H7 (cell line): Measurements from ENCODE around the gene ACSBG1. TPM values are rescaled to one million over a fixed set of nuclear protein-coding genes. Genes with fewer than 3 reads are reported as not detected.

Source experiments
- DNase-seq: peaks from one replicate; pipeline ENCODE4 v3.0.0; 2012
- H3K27me3 ChIP-seq: 2 replicates; pipeline ENCODE4 v1.6.0; 2011; ENCODE audit warnings: mild to moderate bottlenecking, low read length; ENCODE audit not compliant: control insufficient read depth, insufficient read depth
- H3K36me3 ChIP-seq: replicated peaks from 2 replicates; pipeline ENCODE4 v1.5.1; 2011; ENCODE audit warnings: low read length; ENCODE audit not compliant: control insufficient read depth, insufficient read depth
- H3K4me3 ChIP-seq: 2 replicates; pipeline ENCODE4 v1.5.1; 2011; ENCODE audit warnings: low read depth, mild to moderate bottlenecking, control low read depth, low read length, moderate library complexity; ENCODE audit not compliant: insufficient read depth
- total RNA-seq: library from RNA; depleted of rRNA; stranded (reverse); fragments of >200 nt; shearing (Covaris generic); gene quantifications from 2 replicates; pipeline ENCODE4 v1.2.3, GENCODE V29; 2014; rRNA removed

Gene ACSBG1
- total RNA-seq = 2.7 and 3.9 TPM in 2 replicates

- DNase-seq = peak; percentile 79
- H3K36me3 ChIP-seq = no peaks in the 10 kb centered on the region
- H3K27me3 ChIP-seq = no peaks in the 10 kb centered on the region
- H3K4me3 ChIP-seq = no peak within 1 kb of the TSS
Measured at GRCh38 chr15:78234515-78235040, at the start of gene ACSBG1. ACSBG1 (minus strand) TSS chr15:78234565; CDS start chr15:78234501, 64 bp downstream.

GRCh38 chr15:78282324-78282723 is 48.0 kb upstream of the ACSBG1 start:
- Histone ChIP-seq H3K4me3 (no peak overlapping the region), H3K27me3 (no peaks in the 10 kb centered on the region), H3K36me3 (peaks cover 4% of the 10 kb centered on the region)
- DNase-seq = no peak

- peaks cover 3% of the 10 kb centered on the region for H3K36me3 ChIP-seq
- H3K4me3 ChIP-seq = no peak overlapping the region
- H3K27me3 ChIP-seq = no peaks in the 10 kb centered on the region
- no peak for DNase-seq
Measured at GRCh38 chr15:78280319-78281072, 46.1 kb upstream of the ACSBG1 start.

GRCh38 chr15:78276064-78276943 is 41.9 kb upstream of the ACSBG1 start:
- Histone ChIP-seq H3K4me3 (no peak overlapping the region), H3K27me3 (no peaks in the 10 kb centered on the region), H3K36me3 (no peaks in the 10 kb centered on the region; the same call in none of the 2 replicates)
- DNase-seq = no peak

- DNase-seq = no peak
- no peak overlapping the region for H3K4me3 ChIP-seq
- no peaks in the 10 kb centered on the region for H3K27me3 ChIP-seq
- no peaks in the 10 kb centered on the region; the same call in 1 of the 2 replicates for H3K36me3 ChIP-seq
Measured at GRCh38 chr15:78274994-78275393, 40.6 kb upstream of the ACSBG1 start.

- no peak for DNase-seq
- no peaks in the 10 kb centered on the region for H3K27me3 ChIP-seq
- no peak overlapping the region for H3K4me3 ChIP-seq
- no peaks in the 10 kb centered on the region for H3K36me3 ChIP-seq
Measured at GRCh38 chr15:78272776-78273175, 38.4 kb upstream of the ACSBG1 start.

- Histone ChIP-seq H3K27me3 (no peaks in the 10 kb centered on the region), H3K36me3 (no peaks in the 10 kb centered on the region), H3K4me3 (no peak overlapping the region)
- peak; percentile 41 for DNase-seq
Measured at GRCh38 chr15:78272316-78272715, 38.0 kb upstream of the ACSBG1 start.

- Histone ChIP-seq H3K36me3 (no peaks in the 10 kb centered on the region), H3K4me3 (no peak overlapping the region), H3K27me3 (no peaks in the 10 kb centered on the region)
- DNase-seq = no peak
Measured at GRCh38 chr15:78266806-78267205, 32.4 kb upstream of the ACSBG1 start.

- Histone ChIP-seq H3K4me3 (no peak overlapping the region), H3K27me3 (no peaks in the 10 kb centered on the region), H3K36me3 (no peaks in the 10 kb centered on the region)
- no peak for DNase-seq
Measured at GRCh38 chr15:78266229-78266628, 31.9 kb upstream of the ACSBG1 start.

GRCh38 chr15:78265752-78266224 is 31.4 kb upstream of the ACSBG1 start:
- no peaks in the 10 kb centered on the region for H3K27me3 ChIP-seq
- no peak overlapping the region for H3K4me3 ChIP-seq
- no peak for DNase-seq
- no peaks in the 10 kb centered on the region for H3K36me3 ChIP-seq

GRCh38 chr15:78265137-78265460 is 30.7 kb upstream of the ACSBG1 start:
- DNase-seq = no peak
- H3K4me3 ChIP-seq = peak overlapping the region; percentile 10; the same call in 1 of the 2 replicates
- H3K27me3 ChIP-seq = no peaks in the 10 kb centered on the region
- H3K36me3 ChIP-seq = no peaks in the 10 kb centered on the region

GRCh38 chr15:78264304-78265136 is 30.2 kb upstream of the ACSBG1 start, which contains the start of gene DNAJA4:
DNAJA4 (plus strand) TSS chr15:78264562; CDS start chr15:78264764, 202 bp downstream.
- H3K27me3 ChIP-seq = no peaks in the 10 kb centered on the region
- peak; percentile 63 for DNase-seq
- no peaks in the 10 kb centered on the region for H3K36me3 ChIP-seq
- H3K4me3 ChIP-seq = peak within 1 kb of the TSS; percentile 10; the same call in 1 of the 2 replicates

- Histone ChIP-seq H3K36me3 (no peaks in the 10 kb centered on the region), H3K4me3 (no peak overlapping the region), H3K27me3 (no peaks in the 10 kb centered on the region)
- no peak for DNase-seq
Measured at GRCh38 chr15:78263907-78264303, 29.5 kb upstream of the ACSBG1 start.

- no peaks in the 10 kb centered on the region for H3K36me3 ChIP-seq
- DNase-seq = peak; percentile 42
- no peaks in the 10 kb centered on the region for H3K27me3 ChIP-seq
- H3K4me3 ChIP-seq = no peak overlapping the region
Measured at GRCh38 chr15:78263351-78263781, 29.0 kb upstream of the ACSBG1 start.
